H9 (cell line): ENCODE measurements around the gene FBXL14. TPM values are rescaled to one million over a fixed set of nuclear protein-coding genes. Genes with fewer than 3 reads are reported as not detected.

Experiments used
- DNase-seq: peaks from one replicate; pipeline ENCODE4 v3.0.0-alpha.2; 2017
- H2AFZ ChIP-seq: one replicate; pipeline ENCODE4 v1.6.1; 2013; ENCODE audit warnings: mild to moderate bottlenecking, low read length, control low read depth, moderate library complexity
- H2AK5ac ChIP-seq: 2 replicates; pipeline ENCODE4 v1.6.1; 2013; ENCODE audit warnings: low read length, control low read depth, mixed read lengths; ENCODE audit not compliant: insufficient read length
- H2BK120ac ChIP-seq: one replicate; pipeline ENCODE4 v1.6.1; 2013; ENCODE audit warnings: low read depth, mild to moderate bottlenecking, low read length, control low read depth, inconsistent platforms; ENCODE audit not compliant: poor library complexity, severe bottlenecking
- H2BK12ac ChIP-seq: 2 replicates; pipeline ENCODE4 v1.6.1; 2013; ENCODE audit warnings: low read length, control low read depth, mixed read lengths, low read depth; ENCODE audit not compliant: insufficient read length
- H2BK15ac ChIP-seq: 2 replicates; pipeline ENCODE4 v1.6.1; 2013; ENCODE audit warnings: low read depth, low read length, control low read depth
- H2BK20ac ChIP-seq: one replicate; pipeline ENCODE4 v1.6.1; 2013; ENCODE audit warnings: low read depth, mild to moderate bottlenecking, low read length, control low read depth, inconsistent platforms; ENCODE audit not compliant: poor library complexity, severe bottlenecking
- H2BK5ac ChIP-seq: 2 replicates; pipeline ENCODE4 v1.6.1; 2013; ENCODE audit warnings: low read length, control low read depth, mixed read lengths; ENCODE audit not compliant: insufficient read length
- H3K14ac ChIP-seq: 2 replicates; pipeline ENCODE4 v1.6.1; 2013; ENCODE audit warnings: low read length, control low read depth; ENCODE audit not compliant: insufficient read depth
- H3K18ac ChIP-seq: 2 replicates; pipeline ENCODE4 v1.6.1; 2013; ENCODE audit warnings: low read depth, mild to moderate bottlenecking, mixed read lengths, low read length, control low read depth; ENCODE audit not compliant: insufficient read length
- H3K23ac ChIP-seq: 2 replicates; pipeline ENCODE4 v1.6.1; 2013; ENCODE audit warnings: low read length, control low read depth, mixed read lengths, low read depth; ENCODE audit not compliant: insufficient read length
- H3K23me2 ChIP-seq: 2 replicates; pipeline ENCODE4 v1.6.1; 2013; ENCODE audit warnings: low read depth, mild to moderate bottlenecking, mixed read lengths, low read length, control low read depth; ENCODE audit not compliant: insufficient read length, poor library complexity, severe bottlenecking
- H3K27ac ChIP-seq: 2 replicates; pipeline ENCODE4 v1.5.1; 2013; ENCODE audit warnings: low read length, control low read depth, mixed read lengths, low read depth; ENCODE audit not compliant: insufficient read length
- H3K27me3 ChIP-seq: 2 replicates; pipeline ENCODE4 v1.6.1; 2013; ENCODE audit warnings: low read length, control low read depth, inconsistent platforms; ENCODE audit not compliant: insufficient read depth
- H3K4ac ChIP-seq: 2 replicates; pipeline ENCODE4 v1.6.1; 2013; ENCODE audit warnings: low read depth, mild to moderate bottlenecking, control low read depth, inconsistent platforms, low read length, moderate library complexity
- H3K4me1 ChIP-seq: 2 replicates; pipeline ENCODE4 v1.6.1; 2013; ENCODE audit warnings: low read length, control low read depth, inconsistent platforms; ENCODE audit not compliant: insufficient read depth
- H3K4me2 ChIP-seq: 2 replicates; pipeline ENCODE4 v1.6.1; 2013; ENCODE audit warnings: low read length, control low read depth, mixed read lengths; ENCODE audit not compliant: insufficient read length, insufficient read depth
- H3K56ac ChIP-seq: 2 replicates; pipeline ENCODE4 v1.6.1; 2013; ENCODE audit warnings: low read depth, mild to moderate bottlenecking, mixed read lengths, low read length, control low read depth; ENCODE audit not compliant: insufficient read length
- H3K79me1 ChIP-seq: 2 replicates; pipeline ENCODE4 v1.6.1; 2013; ENCODE audit warnings: low read depth, mild to moderate bottlenecking, moderate library complexity, low read length, control low read depth, inconsistent platforms; ENCODE audit not compliant: insufficient read depth, poor library complexity, severe bottlenecking
- H3K79me2 ChIP-seq: 2 replicates; pipeline ENCODE4 v1.6.1; 2013; ENCODE audit warnings: low read length, control low read depth, inconsistent platforms; ENCODE audit not compliant: insufficient read depth
- H3K9ac ChIP-seq: 2 replicates; pipeline ENCODE4 v1.6.1; 2013; ENCODE audit warnings: low read length, control low read depth, mixed read lengths; ENCODE audit not compliant: insufficient read length; ENCODE audit errors: extremely low read depth
- H3K9me3 ChIP-seq: one replicate; pipeline ENCODE4 v1.6.1; 2013; ENCODE audit warnings: low read depth, low read length, inconsistent platforms; ENCODE audit not compliant: control insufficient read depth
- H3T11ph ChIP-seq: one replicate; pipeline ENCODE4 v1.6.1; 2013; ENCODE audit warnings: mild to moderate bottlenecking, low read length, control low read depth, inconsistent platforms
- H4K20me1 ChIP-seq: one replicate; pipeline ENCODE4 v1.6.1; 2013; ENCODE audit not compliant: control insufficient read depth, insufficient read length, insufficient read depth
- H4K5ac ChIP-seq: 2 replicates; pipeline ENCODE4 v1.6.1; 2013; ENCODE audit warnings: low read depth, mild to moderate bottlenecking, mixed read lengths, low read length, control low read depth; ENCODE audit not compliant: insufficient read length
- H4K8ac ChIP-seq: replicated peaks from 2 replicates; pipeline ENCODE4 v1.6.1; 2013; ENCODE audit warnings: low read length, control low read depth, mixed read lengths, low read depth; ENCODE audit not compliant: insufficient read length
- H4K91ac ChIP-seq: 2 replicates; pipeline ENCODE4 v1.6.1; 2013; ENCODE audit warnings: low read depth, mild to moderate bottlenecking, moderate library complexity, mixed read lengths, low read length, control low read depth; ENCODE audit not compliant: insufficient read length
- H3K27ac Mint-ChIP-seq, 3 experiments: 2 replicates in 2 of 3; 3 replicates in 1 of 3; pipeline ENCODE4 v1.8.0; 2020 to 2021; ENCODE audit warnings: mixed read lengths in 3 of 3, mild to moderate bottlenecking in 1 of 3, moderate library complexity in 1 of 3
- H3K27me3 Mint-ChIP-seq: 2 replicates; pipeline ENCODE4 v1.8.0; 2021; ENCODE audit warnings: low read depth, mild to moderate bottlenecking, moderate library complexity, mixed read lengths
- H3K36me3 Mint-ChIP-seq, 3 experiments: 2 replicates in 2 of 3; 3 replicates in 1 of 3; pipeline ENCODE4 v1.8.0; 2020 to 2021; ENCODE audit warnings: low read depth in 3 of 3, mixed read lengths in 3 of 3; ENCODE audit not compliant: insufficient read depth in 1 of 3
- H3K4me1 Mint-ChIP-seq, 2 experiments: 2 replicates each; pipeline ENCODE4 v1.8.0; 2020; ENCODE audit warnings: mixed read lengths in 2 of 2
- H3K4me3 Mint-ChIP-seq, 2 experiments: 2 replicates in 1 of 2; 3 replicates in 1 of 2; pipeline ENCODE4 v1.8.0; 2020 to 2021; ENCODE audit warnings: mild to moderate bottlenecking in 2 of 2, mixed read lengths in 2 of 2, moderate library complexity in 1 of 2
- H3K9me3 Mint-ChIP-seq, 2 experiments: 2 replicates in 1 of 2; 3 replicates in 1 of 2; pipeline ENCODE4 v1.8.0; 2020; ENCODE audit warnings: mild to moderate bottlenecking in 2 of 2, mixed read lengths in 2 of 2, moderate library complexity in 1 of 2
- WGBS: extraction: QIAGEN DNeasy Blood & Tissue Kit; methylation state at CpG from one replicate; pipeline ENCODE4 v1.1.7; 2013; ENCODE audit warnings: missing lambda C conversion rate, low lambda C conversion rate, mixed read lengths; ENCODE audit not compliant: insufficient read length; ENCODE audit errors: extremely low coverage; 5-methylcytosine and 5-hydroxymethylcytosine counted together
- total RNA-seq: library from RNA; stranded (reverse); gene quantifications from 2 replicates; pipeline ENCODE4 v1.2.1, GENCODE V29; 2021
- TF ChIP-seq, protein P1 (sequence below): fragments of 200-600 bp; sonication (generic); conservative IDR thresholded peaks from 3 replicates; pipeline ENCODE4 v1.8.0; 2021; ENCODE audit warnings: antibody characterized with exemption, mild to moderate bottlenecking

The FBXL14 gene
- total RNA-seq, 1 experiment from 2014 or later: 15.6 TPM

DNA sequence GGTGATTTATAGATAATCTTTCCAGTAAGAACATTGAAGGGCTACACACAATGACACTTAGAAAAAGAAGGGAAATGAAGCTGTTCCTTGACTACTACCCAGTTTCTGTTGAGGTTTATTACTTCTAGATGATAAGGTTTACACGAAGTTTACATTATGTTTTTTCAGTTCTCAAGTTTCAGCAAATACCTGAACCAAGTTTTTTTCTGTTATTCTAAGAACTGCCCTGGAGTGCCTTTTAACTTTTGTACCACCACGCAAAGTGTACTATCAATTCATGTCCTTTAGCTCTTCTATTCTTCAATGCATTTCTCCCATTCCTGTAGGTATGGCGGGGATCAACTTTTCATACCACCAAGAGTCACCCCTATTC is 5.8 kb downstream of the FBXL14 start:
- Histone ChIP-seq H3K9me3 (no peaks in the 10 kb centered on the region), H4K20me1 (peaks cover 5% of the 10 kb centered on the region), H3K79me1 (no peaks in the 10 kb centered on the region), H2AK5ac (no peak overlapping the region), H4K5ac (no peak overlapping the region), H3K4me1 (peaks cover 11% of the 10 kb centered on the region; the same call in 1 of the 2 replicates), H3K4ac (no peak overlapping the region), H2AFZ (no peak overlapping the region), H3K14ac (no peak overlapping the region), H4K91ac (no peak overlapping the region), H2BK12ac (no peak overlapping the region), H3K56ac (no peak overlapping the region), H2BK5ac (no peak overlapping the region), H3K9ac (no peak overlapping the region), H3K23ac (no peak overlapping the region), H4K8ac (no peak overlapping the region), H3K79me2 (no peaks in the 10 kb centered on the region; the same call in 1 of the 2 replicates), H3K27me3 (peaks cover 25% of the 10 kb centered on the region; the same call in 1 of the 2 replicates), H3K23me2 (peaks cover 20% of the 10 kb centered on the region), H3T11ph (no peak overlapping the region), H3K4me2 (no peak overlapping the region), H2BK120ac (no peak overlapping the region), H3K27ac (no peak overlapping the region), H3K18ac (no peak overlapping the region), H2BK20ac (no peak overlapping the region), H2BK15ac (no peak overlapping the region)
- peaks cover 95% of the 10 kb centered on the region for H3K27me3 Mint-ChIP-seq
- peaks cover 0 to 1% of the 10 kb centered on the region in 2 experiments; a peak in 1 of 5 replicates for H3K9me3 Mint-ChIP-seq
- no CpG with 5 or more reads among the region's 3 CpGs for WGBS
- no peak overlapping the region; a peak in 1 of 7 replicates for H3K27ac Mint-ChIP-seq
- TF ChIP-seq, protein P1, sequence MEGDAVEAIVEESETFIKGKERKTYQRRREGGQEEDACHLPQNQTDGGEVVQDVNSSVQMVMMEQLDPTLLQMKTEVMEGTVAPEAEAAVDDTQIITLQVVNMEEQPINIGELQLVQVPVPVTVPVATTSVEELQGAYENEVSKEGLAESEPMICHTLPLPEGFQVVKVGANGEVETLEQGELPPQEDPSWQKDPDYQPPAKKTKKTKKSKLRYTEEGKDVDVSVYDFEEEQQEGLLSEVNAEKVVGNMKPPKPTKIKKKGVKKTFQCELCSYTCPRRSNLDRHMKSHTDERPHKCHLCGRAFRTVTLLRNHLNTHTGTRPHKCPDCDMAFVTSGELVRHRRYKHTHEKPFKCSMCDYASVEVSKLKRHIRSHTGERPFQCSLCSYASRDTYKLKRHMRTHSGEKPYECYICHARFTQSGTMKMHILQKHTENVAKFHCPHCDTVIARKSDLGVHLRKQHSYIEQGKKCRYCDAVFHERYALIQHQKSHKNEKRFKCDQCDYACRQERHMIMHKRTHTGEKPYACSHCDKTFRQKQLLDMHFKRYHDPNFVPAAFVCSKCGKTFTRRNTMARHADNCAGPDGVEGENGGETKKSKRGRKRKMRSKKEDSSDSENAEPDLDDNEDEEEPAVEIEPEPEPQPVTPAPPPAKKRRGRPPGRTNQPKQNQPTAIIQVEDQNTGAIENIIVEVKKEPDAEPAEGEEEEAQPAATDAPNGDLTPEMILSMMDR: no peak
- H3K4me1 Mint-ChIP-seq: peaks cover 56 to 66% of the 10 kb centered on the region in 2 experiments
- H3K4me3 Mint-ChIP-seq: peak overlapping the region in 1 of 2 experiments; percentile 49; a peak in 2 of 5 replicates
- peaks cover 0 to 2% (median 0%) of the 10 kb centered on the region in 3 experiments; a peak in 1 of 7 replicates for H3K36me3 Mint-ChIP-seq
- DNase-seq: no peak
